Mesothelial cell of epicardium (in vitro differentiated cells): ENCODE measurements around the gene DES. TPM values are rescaled to one million over a fixed set of nuclear protein-coding genes. Genes with fewer than 3 reads are reported as not detected.
A peak's percentile ranks its signal among the peaks of the same experiment; 100 is the strongest.

Experiments used
- DNase-seq, 2 experiments: peaks; one replicate each; pipeline ENCODE4 v3.0.0; 2021; ENCODE audit warnings: low spot score in 2 of 2; ENCODE audit not compliant: unreplicated experiment in 2 of 2
- H3K27ac Mint-ChIP-seq: 2 replicates; pipeline ENCODE4 v1.8.0; 2021; ENCODE audit warnings: mixed read lengths
- H3K27me3 Mint-ChIP-seq: 2 replicates; pipeline ENCODE4 v1.8.0; 2021; ENCODE audit warnings: low read depth, mixed read lengths
- H3K36me3 Mint-ChIP-seq: 2 replicates; pipeline ENCODE4 v1.8.0; 2021; ENCODE audit warnings: mixed read lengths
- H3K4me1 Mint-ChIP-seq: 2 replicates; pipeline ENCODE4 v1.8.0; 2021; ENCODE audit warnings: mixed read lengths
- H3K4me3 Mint-ChIP-seq: 2 replicates; pipeline ENCODE4 v1.8.0; 2021; ENCODE audit warnings: mild to moderate bottlenecking, moderate library complexity, mixed read lengths
- H3K9me3 Mint-ChIP-seq: 2 replicates; pipeline ENCODE4 v1.8.0; 2021; ENCODE audit warnings: mixed read lengths
- CTCF ChIP-seq: fragments of 200-600 bp; sonication (generic); IDR thresholded peaks from one replicate; pipeline ENCODE4 v1.5.0; 2021; ENCODE audit warnings: antibody characterized with exemption; ENCODE audit not compliant: unreplicated experiment
- total RNA-seq: library from RNA; stranded (reverse); gene quantifications from 3 replicates; pipeline ENCODE4 v1.2.1, GENCODE V29; 2021

The DES gene
- 33.0 to 38.5 TPM (median 37.0 TPM) in 3 replicates for total RNA-seq

GRCh38 chr2:219418155-219419011 is at the start of gene DES:
DES (plus strand) TSS chr2:219418377; CDS start chr2:219418463, 86 bp downstream.
- Mint-ChIP-seq H3K9me3 (no peaks in the 10 kb centered on the region), H3K4me1 (peaks cover 22% of the 10 kb centered on the region), H3K4me3 (peak within 1 kb of the TSS; percentile 61), H3K36me3 (no peaks in the 10 kb centered on the region), H3K27ac (no peak within 1 kb of the TSS), H3K27me3 (peaks cover 38% of the 10 kb centered on the region)
- DNase-seq = no peak
- TF ChIP-seq CTCF = no peak

- no peak for TF ChIP-seq CTCF
Measured at GRCh38 chr2:219368690-219369191, 49.4 kb upstream of the DES start.

GRCh38 chr2:219369447-219369861 is 48.7 kb upstream of the DES start:
- Mint-ChIP-seq H3K27me3 (no peaks in the 10 kb centered on the region), H3K27ac (peak overlapping the region; percentile 91), H3K36me3 (peaks cover 12% of the 10 kb centered on the region), H3K4me3 (no peak overlapping the region), H3K4me1 (peaks cover 16% of the 10 kb centered on the region), H3K9me3 (no peaks in the 10 kb centered on the region)
- no peak for TF ChIP-seq CTCF
- DNase-seq = no peak

More at GRCh38 chr2:219368690-219369191, 49.4 kb upstream of the DES start:
- Mint-ChIP-seq H3K4me1 (peaks cover 16% of the 10 kb centered on the region), H3K27ac (peak overlapping the region; percentile 91), H3K36me3 (peaks cover 5% of the 10 kb centered on the region), H3K4me3 (peak overlapping the region; percentile 9), H3K9me3 (no peaks in the 10 kb centered on the region), H3K27me3 (no peaks in the 10 kb centered on the region)
- no peak for DNase-seq

- Mint-ChIP-seq H3K4me1 (no peaks in the 10 kb centered on the region), H3K9me3 (no peaks in the 10 kb centered on the region), H3K27ac (no peak overlapping the region), H3K36me3 (peaks cover 40% of the 10 kb centered on the region), H3K27me3 (no peaks in the 10 kb centered on the region), H3K4me3 (no peak overlapping the region)
- TF ChIP-seq CTCF = no peak
- no peak for DNase-seq
Measured at GRCh38 chr2:219378163-219378851, 39.9 kb upstream of the DES start.

GRCh38 chr2:219380926-219381325 is 37.3 kb upstream of the DES start:
- peaks cover 34% of the 10 kb centered on the region for H3K36me3 Mint-ChIP-seq

More at GRCh38 chr2:219380926-219381325, 37.3 kb upstream of the DES start:
- DNase-seq = no peak
- Mint-ChIP-seq H3K27me3 (no peaks in the 10 kb centered on the region), H3K4me3 (no peak overlapping the region), H3K27ac (no peak overlapping the region), H3K4me1 (no peaks in the 10 kb centered on the region), H3K9me3 (no peaks in the 10 kb centered on the region)
- no peak for TF ChIP-seq CTCF
